HG03196 (cell line): ENCODE measurements around the gene SIGLEC1.

Experiments used
- ATAC-seq: cut with Tn5 transposase; IDR thresholded peaks from one replicate; pipeline ENCODE4 v1.9.1; 2021; ENCODE audit not compliant: unreplicated experiment

SIGLEC1 gene

GRCh38 chr20:3712279-3712873 is at the start of gene SIGLEC1:
TSS of gene SIGLEC1 (minus strand) at chr20:3712600. CDS start at chr20:3707128, 5,472 bp downstream.
- ATAC-seq = no peak

- no peak for ATAC-seq
These were observed 48.4 kb upstream of the SIGLEC1 start for GRCh38 chr20:3760655-3761348.

DNA sequence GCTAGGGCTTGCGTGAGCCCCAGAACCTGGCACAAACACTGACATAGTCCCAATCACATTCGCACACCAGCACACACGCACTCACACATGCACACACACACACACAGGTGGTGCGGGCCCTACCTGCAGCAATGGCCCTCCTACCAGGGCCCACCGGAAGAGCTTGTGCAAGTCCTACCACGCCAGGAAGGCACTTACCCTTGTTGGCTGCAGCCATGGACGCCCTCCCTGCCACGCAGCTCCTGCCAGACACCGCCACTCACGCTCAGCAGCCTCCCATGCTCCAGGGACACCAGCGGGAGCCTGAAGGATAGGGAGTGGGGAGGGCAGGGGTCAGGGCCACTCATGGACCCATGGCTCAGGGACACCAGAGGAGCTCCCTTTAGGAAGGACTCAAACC is 47.5 kb upstream of the SIGLEC1 start:
- ATAC-seq = no peak

DNA sequence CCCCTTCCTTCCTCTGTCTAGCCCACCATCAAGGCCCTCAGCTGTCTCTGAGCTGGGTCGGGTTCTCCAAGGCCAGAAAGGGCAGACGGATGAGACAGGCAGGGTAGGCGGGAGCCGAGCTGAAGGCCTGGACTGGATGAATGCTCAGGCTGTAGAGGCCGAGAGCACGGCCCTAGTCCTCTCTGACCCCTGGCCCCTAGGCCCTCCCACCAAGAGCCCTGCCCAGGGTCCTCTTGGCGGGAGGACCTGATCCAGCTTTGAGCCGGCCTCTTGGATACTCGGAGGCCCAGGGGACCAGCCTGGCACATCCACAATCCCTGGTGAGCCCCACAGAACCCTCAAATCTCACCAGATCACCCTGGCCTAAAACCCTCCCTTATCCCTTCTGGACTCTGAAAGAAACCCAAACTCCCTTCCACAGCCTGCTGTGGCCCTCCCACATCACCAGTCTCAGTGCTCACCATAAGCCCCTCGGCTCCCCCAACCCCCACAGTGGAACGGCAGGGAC is 47.0 kb upstream of the SIGLEC1 start:
- ATAC-seq = no peak

DNA sequence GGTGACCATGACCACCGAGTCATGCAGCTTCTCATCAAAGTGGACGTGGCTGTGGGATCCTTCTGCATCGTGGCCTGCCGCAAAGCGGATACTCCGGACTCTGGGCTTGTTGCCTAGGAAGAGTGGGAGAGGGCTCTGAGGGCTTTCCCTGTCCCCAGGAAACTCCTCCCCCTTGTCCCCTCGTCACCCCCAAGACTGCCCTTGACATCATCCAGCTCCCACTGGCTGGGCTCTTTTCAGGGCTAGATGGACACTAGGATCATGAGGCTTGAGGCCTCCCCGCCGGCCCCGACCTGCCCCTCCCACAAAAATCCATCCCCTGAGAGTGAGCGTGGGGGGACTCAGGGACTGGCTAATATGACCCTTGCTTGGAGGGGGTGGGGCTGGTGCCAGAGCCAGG is 46.2 kb upstream of the SIGLEC1 start:
- no peak for ATAC-seq

DNA sequence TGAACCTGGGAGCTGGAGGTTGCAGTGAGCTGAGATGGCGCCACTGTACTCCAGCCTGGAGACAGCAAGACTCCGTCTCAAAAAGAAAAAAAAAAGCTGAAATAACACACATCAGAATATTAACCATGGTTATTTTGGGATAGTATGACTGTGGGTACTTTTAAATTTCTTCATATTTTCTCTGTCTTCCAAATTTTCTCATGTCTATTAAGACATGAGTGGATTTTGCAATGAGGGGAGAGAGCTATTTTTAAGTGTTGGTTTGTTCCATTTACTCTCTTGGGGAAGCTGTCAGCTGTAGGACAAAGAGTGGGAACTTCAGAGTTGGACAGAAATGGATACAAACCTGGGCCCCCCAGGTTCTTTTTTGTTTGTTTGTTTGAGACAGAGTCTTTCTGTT is 44.9 kb upstream of the SIGLEC1 start:
- ATAC-seq = no peak

GRCh38 chr20:3755814-3756480 is 43.5 kb upstream of the SIGLEC1 start:
- ATAC-seq = no peak

DNA sequence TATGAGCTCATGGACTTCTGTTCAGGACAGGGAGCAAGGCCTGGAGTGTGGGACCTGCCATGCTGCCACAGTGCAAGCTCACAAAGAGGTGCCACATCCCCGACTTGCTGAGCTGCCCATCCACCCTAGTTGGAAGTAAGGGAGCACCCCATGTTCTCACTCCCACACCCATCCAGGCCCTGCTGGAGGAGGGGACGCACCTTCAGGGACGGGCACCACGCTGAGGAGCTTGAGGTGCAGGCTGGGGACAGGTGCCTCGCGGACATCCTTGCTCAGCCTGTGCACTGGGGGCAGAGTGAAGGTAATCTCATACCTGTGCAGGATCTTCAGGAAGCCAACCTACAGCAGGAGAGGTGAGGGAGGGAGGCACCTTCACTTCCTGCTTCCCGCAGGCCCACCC is 42.9 kb upstream of the SIGLEC1 start:
- no peak for ATAC-seq

DNA sequence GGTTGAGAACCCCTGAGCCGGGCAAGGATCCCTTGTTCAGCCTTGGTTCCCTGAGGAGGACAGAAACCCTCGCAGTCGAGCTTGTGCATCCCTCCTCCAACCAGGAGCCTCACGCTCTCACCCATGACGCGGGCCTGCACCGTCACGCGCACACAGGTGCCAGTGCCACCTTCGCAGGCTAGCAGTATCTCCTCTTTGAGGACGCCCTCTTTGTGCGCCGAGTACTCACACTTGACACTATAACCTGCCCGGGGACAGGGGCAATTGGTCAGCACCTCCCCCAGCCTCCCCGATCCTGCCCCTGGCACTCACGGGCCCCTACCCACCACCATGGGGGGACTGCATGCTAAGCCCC is 41.9 kb upstream of the SIGLEC1 start:
- no peak for ATAC-seq

- ATAC-seq = no peak
These were observed 41.3 kb upstream of the SIGLEC1 start for GRCh38 chr20:3753501-3754275.

DNA sequence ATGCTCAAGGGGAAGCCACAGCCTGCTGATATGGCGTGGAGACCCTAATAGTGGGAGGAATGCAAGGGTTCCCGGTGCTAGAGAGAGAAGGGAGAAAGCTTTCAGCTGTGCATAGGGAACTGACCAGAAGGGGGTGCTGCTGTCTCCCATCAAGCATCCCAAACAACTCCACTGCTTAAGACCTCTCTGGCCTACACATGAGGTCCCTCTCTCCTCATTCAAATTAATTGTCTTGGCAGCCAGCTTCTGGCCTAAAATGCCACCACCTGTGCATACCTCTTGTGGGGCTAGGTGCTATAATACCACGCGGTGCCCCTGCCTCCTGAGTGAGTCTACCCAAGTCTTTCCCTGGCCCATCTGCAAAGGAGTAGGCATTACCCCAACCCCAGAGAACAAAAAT is 40.7 kb upstream of the SIGLEC1 start:
- ATAC-seq = no peak

DNA sequence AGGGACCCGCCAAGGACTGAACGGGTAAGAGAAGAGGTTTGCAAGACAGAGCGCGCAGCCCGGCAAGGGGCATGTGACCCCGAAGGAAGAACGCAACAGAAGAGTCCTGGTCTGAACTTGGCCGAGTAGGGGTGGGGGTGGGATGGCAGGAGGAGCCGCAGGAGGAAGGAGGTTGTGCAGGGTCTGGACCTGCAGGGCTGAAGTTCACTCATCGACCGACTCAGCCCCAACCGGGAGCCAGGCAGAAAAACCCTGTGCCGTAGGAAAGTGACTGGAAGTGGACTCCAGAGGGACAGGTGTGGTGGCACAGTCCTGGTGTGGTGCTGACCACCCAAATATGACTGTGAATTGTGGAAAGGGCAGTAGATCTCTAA is 40.0 kb upstream of the SIGLEC1 start:
- no peak for ATAC-seq

DNA sequence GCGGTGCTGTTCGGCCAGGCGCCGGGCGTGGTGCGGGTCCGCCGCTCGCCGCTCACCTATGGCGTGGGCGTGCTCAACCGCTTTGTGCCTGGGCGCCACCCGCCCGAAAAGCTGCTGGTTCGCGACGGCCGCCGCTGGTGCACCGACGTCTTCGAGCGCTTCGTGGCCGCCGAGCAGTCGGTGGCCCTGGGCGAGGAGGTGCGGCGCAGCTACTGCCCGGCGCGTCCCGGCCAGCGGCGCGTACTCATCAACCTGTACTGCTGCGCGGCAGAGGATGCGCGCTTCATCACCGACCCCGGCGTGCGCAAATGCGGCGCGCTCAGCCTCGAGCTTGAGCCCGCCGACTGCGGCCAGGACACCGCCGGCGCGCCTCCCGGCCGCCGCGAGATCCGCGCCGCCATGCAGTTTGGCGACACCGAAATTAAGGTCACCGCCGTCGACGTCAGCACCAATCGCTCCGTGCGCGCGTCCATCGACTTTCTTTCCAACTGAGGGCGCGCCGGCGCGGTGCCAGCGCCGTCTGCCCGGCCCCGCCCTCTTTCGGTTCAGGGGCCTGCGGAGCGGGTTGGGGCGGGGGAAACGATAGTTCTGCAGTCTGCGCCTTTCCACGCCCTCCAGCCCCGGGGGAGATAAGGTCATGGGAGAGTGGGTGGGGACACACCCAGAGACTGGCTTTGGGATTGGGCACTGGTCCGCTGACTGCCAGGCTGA is 39.4 kb upstream of the SIGLEC1 start:
- no peak for ATAC-seq

DNA sequence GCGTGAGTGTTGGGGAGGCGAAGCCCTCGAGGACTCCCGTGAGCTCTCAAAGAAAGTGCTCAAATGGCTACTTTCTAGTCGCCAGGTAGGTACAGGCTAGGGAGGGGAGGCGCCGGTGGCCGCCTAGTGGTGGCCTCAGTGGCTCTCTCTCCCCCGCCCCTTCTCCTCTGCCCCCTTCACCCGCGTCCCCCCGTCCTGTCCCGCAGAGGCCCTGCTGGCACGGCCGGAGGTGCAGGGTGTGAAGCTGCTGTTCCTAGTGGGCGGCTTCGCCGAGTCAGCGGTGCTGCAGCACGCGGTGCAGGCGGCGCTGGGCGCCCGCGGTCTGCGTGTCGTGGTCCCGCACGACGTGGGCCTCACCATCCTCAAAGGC is 38.9 kb upstream of the SIGLEC1 start:
- no peak for ATAC-seq

DNA sequence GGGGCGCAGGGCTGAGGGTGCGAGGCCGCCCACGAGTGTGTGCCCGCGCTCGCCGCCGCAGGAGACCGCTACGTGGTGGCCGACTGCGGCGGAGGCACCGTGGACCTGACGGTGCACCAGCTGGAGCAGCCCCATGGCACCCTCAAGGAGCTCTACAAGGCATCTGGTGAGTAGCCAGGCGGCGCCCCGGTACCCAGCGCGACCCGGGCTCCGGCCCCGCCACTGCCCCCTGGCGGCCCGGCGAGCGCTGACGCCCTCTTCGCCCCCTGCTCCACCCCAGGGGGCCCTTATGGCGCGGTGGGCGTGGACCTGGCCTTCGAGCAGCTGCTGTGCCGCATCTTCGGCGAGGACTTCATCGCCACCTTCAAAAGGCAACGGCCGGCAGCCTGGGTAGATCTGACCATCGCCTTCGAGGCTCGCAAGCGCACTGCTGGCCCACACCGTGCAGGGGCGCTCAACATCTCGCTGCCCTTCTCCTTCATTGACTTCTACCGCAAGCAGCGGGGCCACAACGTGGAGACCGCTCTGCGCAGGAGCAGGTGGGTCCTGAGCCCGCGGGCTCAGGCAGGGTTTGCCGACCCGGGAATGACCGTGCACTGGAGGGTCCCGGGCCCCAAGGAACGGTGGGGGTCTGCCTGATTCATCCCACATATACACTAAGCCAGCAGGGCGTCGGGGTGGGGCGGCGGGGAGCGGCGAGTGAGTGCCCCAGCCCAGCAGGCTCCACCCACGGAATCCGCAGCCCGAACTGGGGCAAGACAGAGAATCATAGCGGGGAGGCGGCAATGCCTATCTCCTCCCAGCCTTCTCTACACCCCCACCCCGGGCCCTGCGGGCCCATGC is 37.5 kb upstream of the SIGLEC1 start:
- no peak for ATAC-seq

DNA sequence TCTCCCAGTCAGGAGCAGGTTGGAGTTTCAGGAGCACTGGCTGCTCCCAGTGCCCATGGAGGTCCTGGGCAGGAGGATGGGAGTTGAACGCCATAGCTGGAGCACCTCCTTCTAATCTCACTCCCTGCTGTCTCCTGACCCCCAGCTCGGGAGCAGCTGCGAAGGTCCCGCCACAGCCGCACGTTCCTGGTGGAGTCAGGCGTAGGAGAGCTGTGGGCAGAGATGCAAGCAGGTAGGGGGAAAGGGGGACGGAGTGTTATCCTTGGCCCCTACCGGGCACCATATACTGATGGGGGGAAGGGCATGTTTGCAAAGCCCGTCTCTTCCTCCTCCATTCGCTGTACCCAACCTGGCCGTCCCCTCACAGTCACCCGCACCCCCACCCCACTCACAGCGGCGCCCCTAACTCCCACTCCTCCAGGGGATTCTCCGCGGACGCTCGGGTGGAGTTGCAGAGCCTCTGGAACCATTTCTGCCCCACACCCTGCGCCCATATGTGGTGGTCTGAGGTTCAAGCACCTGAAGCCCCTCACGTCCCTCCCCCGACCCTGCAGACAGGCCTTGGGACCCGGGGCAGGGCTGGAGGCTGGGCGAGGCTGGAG is 36.8 kb upstream of the SIGLEC1 start:
- no peak for ATAC-seq

GRCh38 chr20:3748073-3748472 is 35.7 kb upstream of the SIGLEC1 start:
- no peak for ATAC-seq

GRCh38 chr20:3747471-3747870 is 35.1 kb upstream of the SIGLEC1 start:
- ATAC-seq = no peak

DNA sequence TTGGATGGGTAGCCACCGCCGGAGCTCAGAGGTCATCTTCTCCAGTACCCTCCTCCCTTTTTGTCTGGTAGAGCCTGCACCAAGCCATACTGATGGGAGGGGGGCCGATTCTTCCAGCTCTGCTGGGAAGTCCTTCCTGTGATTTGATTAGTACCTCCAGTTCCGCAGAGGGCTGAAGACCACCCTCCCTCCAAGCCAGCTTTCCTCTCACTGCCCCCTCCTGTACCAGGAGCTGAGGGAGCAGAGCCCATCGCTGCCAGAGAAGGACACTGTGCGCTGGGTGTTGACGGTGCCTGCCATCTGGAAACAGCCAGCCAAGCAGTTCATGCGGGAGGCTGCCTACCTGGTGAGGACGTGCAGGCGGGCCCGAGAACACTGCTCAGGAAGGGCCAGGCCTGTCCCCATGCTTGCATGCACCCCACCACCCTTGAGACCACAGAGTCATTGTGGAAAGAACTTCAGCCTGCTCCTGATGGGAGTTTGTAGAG is 33.3 kb upstream of the SIGLEC1 start:
- ATAC-seq = no peak
